ENCODE results near the gene TMEM209. TPM values are rescaled to one million over a fixed set of nuclear protein-coding genes. Genes with fewer than 3 reads are reported as not detected.

Gene TMEM209
- total RNA-seq, 1 experiment from 2014 or later: 21.0 TPM

DNA sequence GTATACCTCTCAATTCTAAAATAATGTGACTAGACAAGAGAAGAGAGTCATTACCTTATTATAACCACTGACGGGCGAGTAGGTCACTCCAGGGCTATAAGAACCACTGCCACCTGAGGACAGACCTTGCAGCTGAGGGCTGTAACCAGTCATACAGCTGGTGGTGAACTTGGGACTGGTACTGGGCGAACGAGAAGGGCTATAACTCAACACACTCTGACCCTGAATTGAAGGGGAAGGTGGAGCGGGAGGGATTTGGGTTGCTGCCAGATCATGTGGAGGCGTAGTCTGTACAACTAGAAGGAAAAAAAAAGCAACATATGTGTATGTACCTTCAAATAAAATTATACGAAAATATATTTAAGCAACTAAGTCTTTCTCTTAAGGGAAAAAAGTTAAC, 3.4 kb downstream of the TMEM209 start (continued):
- TF ChIP-seq ZNF671 (CRISPR knock-in tag; IDR thresholded peaks at IDR 0.05): no peak

DNA sequence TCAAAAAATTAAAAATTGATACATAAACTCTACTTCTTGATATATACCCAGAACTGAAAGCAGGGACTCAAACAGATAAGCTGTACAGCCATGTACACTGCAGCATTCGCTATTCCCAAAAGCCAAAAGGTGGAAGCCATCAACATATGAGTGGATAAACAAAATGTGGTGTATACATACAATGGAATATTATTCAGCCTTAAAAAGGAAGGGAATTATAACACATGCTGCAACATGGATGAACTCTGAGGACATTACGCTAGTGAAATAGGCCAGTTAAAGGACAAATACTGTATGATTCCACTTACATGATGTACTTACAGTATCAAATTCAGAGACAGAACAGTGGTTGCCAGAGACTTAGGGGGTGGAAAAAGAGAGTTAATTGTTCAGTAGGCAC, 8.1 kb downstream of the TMEM209 start:
- DNase-seq (ENCODE audit: low spot score) (no peak), ATAC-seq (no peak)
- Mint-ChIP-seq H3K36me3 (peaks cover 61% of the 10 kb centered on the region), H3K27me3 (ENCODE audit: low read depth) (no peaks in the 10 kb centered on the region), H3K9me3 (no peaks in the 10 kb centered on the region), H3K27ac (no peak overlapping the region), H3K4me1 (no peaks in the 10 kb centered on the region), H3K4me3 (no peak overlapping the region)
- ChIA-PET CTCF (no interaction called here), POLR2A (no interaction called here)
- TF ChIP-seq, protein P1, sequence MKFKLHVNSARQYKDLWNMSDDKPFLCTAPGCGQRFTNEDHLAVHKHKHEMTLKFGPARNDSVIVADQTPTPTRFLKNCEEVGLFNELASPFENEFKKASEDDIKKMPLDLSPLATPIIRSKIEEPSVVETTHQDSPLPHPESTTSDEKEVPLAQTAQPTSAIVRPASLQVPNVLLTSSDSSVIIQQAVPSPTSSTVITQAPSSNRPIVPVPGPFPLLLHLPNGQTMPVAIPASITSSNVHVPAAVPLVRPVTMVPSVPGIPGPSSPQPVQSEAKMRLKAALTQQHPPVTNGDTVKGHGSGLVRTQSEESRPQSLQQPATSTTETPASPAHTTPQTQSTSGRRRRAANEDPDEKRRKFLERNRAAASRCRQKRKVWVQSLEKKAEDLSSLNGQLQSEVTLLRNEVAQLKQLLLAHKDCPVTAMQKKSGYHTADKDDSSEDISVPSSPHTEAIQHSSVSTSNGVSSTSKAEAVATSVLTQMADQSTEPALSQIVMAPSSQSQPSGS (CRISPR knock-in tag; IDR thresholded peaks at IDR 0.05; ENCODE audit: borderline replicate concordance, low read depth): no peak
- no peak for TF ChIP-seq ZNF219 (CRISPR knock-in tag; IDR thresholded peaks at IDR 0.05; ENCODE audit: borderline replicate concordance)
- TF ChIP-seq ZBTB21 (CRISPR knock-in tag; IDR thresholded peaks at IDR 0.05; ENCODE audit: borderline replicate concordance): no peak
- TF ChIP-seq, protein P2, sequence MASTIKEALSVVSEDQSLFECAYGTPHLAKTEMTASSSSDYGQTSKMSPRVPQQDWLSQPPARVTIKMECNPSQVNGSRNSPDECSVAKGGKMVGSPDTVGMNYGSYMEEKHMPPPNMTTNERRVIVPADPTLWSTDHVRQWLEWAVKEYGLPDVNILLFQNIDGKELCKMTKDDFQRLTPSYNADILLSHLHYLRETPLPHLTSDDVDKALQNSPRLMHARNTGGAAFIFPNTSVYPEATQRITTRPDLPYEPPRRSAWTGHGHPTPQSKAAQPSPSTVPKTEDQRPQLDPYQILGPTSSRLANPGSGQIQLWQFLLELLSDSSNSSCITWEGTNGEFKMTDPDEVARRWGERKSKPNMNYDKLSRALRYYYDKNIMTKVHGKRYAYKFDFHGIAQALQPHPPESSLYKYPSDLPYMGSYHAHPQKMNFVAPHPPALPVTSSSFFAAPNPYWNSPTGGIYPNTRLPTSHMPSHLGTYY (CRISPR knock-in tag; IDR thresholded peaks at IDR 0.05): no peak
- TF ChIP-seq, protein P3, sequence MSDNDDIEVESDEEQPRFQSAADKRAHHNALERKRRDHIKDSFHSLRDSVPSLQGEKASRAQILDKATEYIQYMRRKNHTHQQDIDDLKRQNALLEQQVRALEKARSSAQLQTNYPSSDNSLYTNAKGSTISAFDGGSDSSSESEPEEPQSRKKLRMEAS (CRISPR knock-in tag; IDR thresholded peaks at IDR 0.05): no peak
- TF ChIP-seq, protein P4, sequence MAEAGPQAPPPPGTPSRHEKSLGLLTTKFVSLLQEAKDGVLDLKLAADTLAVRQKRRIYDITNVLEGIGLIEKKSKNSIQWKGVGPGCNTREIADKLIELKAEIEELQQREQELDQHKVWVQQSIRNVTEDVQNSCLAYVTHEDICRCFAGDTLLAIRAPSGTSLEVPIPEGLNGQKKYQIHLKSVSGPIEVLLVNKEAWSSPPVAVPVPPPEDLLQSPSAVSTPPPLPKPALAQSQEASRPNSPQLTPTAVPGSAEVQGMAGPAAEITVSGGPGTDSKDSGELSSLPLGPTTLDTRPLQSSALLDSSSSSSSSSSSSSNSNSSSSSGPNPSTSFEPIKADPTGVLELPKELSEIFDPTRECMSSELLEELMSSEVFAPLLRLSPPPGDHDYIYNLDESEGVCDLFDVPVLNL (CRISPR knock-in tag; IDR thresholded peaks at IDR 0.05; ENCODE audit: borderline replicate concordance, low read depth): no peak
- TF ChIP-seq OVOL2 (CRISPR knock-in tag; IDR thresholded peaks at IDR 0.05; ENCODE audit: borderline replicate concordance): no peak
- no peak for TF ChIP-seq JAZF1 (CRISPR knock-in tag; IDR thresholded peaks at IDR 0.05)
- TF ChIP-seq, protein P5, sequence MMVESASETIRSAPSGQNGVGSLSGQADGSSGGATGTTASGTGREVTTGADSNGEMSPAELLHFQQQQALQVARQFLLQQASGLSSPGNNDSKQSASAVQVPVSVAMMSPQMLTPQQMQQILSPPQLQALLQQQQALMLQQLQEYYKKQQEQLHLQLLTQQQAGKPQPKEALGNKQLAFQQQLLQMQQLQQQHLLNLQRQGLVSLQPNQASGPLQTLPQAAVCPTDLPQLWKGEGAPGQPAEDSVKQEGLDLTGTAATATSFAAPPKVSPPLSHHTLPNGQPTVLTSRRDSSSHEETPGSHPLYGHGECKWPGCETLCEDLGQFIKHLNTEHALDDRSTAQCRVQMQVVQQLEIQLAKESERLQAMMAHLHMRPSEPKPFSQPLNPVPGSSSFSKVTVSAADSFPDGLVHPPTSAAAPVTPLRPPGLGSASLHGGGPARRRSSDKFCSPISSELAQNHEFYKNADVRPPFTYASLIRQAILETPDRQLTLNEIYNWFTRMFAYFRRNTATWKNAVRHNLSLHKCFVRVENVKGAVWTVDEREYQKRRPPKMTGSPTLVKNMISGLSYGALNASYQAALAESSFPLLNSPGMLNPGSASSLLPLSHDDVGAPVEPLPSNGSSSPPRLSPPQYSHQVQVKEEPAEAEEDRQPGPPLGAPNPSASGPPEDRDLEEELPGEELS (CRISPR knock-in tag; IDR thresholded peaks at IDR 0.05): no peak
- TF ChIP-seq, protein P6, sequence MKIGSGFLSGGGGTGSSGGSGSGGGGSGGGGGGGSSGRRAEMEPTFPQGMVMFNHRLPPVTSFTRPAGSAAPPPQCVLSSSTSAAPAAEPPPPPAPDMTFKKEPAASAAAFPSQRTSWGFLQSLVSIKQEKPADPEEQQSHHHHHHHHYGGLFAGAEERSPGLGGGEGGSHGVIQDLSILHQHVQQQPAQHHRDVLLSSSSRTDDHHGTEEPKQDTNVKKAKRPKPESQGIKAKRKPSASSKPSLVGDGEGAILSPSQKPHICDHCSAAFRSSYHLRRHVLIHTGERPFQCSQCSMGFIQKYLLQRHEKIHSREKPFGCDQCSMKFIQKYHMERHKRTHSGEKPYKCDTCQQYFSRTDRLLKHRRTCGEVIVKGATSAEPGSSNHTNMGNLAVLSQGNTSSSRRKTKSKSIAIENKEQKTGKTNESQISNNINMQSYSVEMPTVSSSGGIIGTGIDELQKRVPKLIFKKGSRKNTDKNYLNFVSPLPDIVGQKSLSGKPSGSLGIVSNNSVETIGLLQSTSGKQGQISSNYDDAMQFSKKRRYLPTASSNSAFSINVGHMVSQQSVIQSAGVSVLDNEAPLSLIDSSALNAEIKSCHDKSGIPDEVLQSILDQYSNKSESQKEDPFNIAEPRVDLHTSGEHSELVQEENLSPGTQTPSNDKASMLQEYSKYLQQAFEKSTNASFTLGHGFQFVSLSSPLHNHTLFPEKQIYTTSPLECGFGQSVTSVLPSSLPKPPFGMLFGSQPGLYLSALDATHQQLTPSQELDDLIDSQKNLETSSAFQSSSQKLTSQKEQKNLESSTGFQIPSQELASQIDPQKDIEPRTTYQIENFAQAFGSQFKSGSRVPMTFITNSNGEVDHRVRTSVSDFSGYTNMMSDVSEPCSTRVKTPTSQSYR (CRISPR knock-in tag; IDR thresholded peaks at IDR 0.05): no peak
- no peak for TF ChIP-seq MYBL2 (CRISPR knock-in tag; IDR thresholded peaks at IDR 0.05)
- TF ChIP-seq, protein P7, sequence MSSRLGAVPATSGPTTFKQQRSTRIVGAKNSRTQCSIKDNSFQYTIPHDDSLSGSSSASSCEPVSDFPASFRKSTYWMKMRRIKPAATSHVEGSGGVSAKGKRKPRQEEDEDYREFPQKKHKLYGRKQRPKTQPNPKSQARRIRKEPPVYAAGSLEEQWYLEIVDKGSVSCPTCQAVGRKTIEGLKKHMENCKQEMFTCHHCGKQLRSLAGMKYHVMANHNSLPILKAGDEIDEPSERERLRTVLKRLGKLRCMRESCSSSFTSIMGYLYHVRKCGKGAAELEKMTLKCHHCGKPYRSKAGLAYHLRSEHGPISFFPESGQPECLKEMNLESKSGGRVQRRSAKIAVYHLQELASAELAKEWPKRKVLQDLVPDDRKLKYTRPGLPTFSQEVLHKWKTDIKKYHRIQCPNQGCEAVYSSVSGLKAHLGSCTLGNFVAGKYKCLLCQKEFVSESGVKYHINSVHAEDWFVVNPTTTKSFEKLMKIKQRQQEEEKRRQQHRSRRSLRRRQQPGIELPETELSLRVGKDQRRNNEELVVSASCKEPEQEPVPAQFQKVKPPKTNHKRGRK (CRISPR knock-in tag; IDR thresholded peaks at IDR 0.05; ENCODE audit: borderline replicate concordance): no peak
- TF ChIP-seq SOX15 (CRISPR knock-in tag; IDR thresholded peaks at IDR 0.05): no peak
- no peak for TF ChIP-seq MXD4 (CRISPR knock-in tag; IDR thresholded peaks at IDR 0.05; ENCODE audit: borderline replicate concordance)
- TF ChIP-seq EMX1 (CRISPR knock-in tag; IDR thresholded peaks at IDR 0.05): no peak
- TF ChIP-seq NR3C1 (CRISPR knock-in tag; conservative IDR thresholded peaks at IDR 0.05; ENCODE audit: low read depth): no peak
- TF ChIP-seq, protein P8, sequence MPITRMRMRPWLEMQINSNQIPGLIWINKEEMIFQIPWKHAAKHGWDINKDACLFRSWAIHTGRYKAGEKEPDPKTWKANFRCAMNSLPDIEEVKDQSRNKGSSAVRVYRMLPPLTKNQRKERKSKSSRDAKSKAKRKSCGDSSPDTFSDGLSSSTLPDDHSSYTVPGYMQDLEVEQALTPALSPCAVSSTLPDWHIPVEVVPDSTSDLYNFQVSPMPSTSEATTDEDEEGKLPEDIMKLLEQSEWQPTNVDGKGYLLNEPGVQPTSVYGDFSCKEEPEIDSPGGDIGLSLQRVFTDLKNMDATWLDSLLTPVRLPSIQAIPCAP (CRISPR knock-in tag; IDR thresholded peaks at IDR 0.05): no peak
- no peak for TF ChIP-seq FOXJ3 (CRISPR knock-in tag; IDR thresholded peaks at IDR 0.05; ENCODE audit: borderline replicate concordance)
- TF ChIP-seq GRHL2 (CRISPR knock-in tag; IDR thresholded peaks at IDR 0.05; ENCODE audit: insufficient replicate concordance, severe bottlenecking): no peak
- no peak for TF ChIP-seq ZNF317 (CRISPR knock-in tag; IDR thresholded peaks at IDR 0.05; ENCODE audit: borderline replicate concordance, low read depth)
